WI38 (cell line): Measurements from ENCODE around the gene CHGA.

Source experiments
- H3K4me3 ChIP-seq: 2 replicates; pipeline ENCODE4 v1.5.1; 2011; ENCODE audit warnings: low read depth, mild to moderate bottlenecking, control low read depth, low read length
- CTCF ChIP-seq: IDR thresholded peaks from 2 replicates; pipeline ENCODE4 v1.5.1; 2012; ENCODE audit warnings: low read depth, mild to moderate bottlenecking, control low read depth, low read length

CHGA gene, protein sequence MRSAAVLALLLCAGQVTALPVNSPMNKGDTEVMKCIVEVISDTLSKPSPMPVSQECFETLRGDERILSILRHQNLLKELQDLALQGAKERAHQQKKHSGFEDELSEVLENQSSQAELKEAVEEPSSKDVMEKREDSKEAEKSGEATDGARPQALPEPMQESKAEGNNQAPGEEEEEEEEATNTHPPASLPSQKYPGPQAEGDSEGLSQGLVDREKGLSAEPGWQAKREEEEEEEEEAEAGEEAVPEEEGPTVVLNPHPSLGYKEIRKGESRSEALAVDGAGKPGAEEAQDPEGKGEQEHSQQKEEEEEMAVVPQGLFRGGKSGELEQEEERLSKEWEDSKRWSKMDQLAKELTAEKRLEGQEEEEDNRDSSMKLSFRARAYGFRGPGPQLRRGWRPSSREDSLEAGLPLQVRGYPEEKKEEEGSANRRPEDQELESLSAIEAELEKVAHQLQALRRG

GRCh38 chr14:92922883-92923743, at the start of gene CHGA:
Gene CHGA, plus strand, starts transcription at chr14:92923150. Its CDS starts 210 bp downstream, at chr14:92923360.
- TF ChIP-seq CTCF: no peak
- H3K4me3 ChIP-seq: no peak within 1 kb of the TSS

DNA sequence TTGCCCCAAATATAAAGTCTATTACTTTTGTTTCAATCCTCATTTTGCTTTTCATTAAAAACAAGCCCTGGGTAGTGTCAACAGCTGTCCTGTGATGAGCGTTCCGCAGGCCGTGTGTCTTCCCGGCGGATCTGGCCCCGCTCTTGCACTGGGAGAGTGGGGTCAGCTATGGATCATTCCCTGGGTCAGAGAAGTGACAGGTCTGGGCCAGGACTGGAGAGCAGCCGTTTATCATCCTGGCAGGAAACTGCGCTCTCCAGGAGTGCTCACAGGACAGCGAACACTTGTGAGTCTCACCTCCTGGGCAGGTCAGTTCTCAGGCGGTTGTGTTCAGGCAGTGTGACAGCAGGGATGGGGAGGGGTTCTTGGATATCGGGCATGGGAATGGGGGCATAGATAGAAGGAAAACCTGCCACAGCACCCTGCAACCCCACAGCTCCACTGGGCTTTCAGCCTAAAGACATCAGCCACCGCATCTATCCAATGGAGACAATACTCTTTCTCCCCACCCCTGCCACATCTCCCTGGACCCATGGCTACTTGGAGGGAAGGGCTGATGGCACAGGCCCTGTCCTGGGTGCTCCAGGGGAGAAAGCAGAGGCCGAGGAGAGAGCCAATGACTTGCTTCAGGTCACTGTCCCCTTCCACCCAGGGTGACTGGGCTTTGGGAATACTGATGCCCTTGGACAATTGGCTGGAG, 47.8 kb upstream of the CHGA start:
- no peak overlapping the region for H3K4me3 ChIP-seq
- TF ChIP-seq CTCF: no peak

DNA sequence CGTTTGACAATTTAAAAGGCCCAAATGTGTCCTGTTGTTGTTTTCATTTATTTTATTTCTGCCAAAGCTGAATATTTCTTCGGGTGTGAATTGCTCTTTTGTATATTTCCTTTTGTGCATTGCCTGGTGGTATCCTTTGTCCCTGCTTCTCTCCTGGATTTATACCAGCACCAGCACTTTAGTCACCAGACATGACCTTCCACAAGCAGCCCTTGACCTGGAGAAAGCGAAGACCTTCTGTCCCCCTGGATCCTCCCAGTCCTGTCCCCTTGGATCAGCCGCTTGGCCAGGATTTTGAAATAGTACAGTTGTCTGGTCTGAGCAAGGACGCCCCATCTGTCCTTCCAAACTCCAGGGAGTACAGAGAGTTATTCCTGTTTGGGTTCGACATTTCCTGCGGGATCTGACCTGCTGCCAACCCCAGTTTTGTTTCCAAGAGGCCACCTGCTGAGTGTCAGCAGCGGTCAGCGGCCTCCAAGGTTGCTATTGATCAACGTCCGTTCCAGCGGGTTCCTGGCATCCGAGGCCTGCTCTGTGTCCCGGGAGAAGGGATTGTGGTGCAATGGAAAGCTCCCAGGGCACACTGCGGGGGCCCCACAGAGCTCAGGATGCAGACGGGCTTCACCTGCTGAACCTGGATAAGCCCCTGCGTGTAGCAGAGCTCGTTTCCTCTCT, 45.1 kb upstream of the CHGA start:
- TF ChIP-seq CTCF: no peak
- H3K4me3 ChIP-seq: no peak overlapping the region

GRCh38 chr14:92880351-92880750, 42.6 kb upstream of the CHGA start:
- TF ChIP-seq CTCF: no peak
- H3K4me3 ChIP-seq: no peak overlapping the region

- no peak for TF ChIP-seq CTCF
- no peak overlapping the region for H3K4me3 ChIP-seq
Measured at GRCh38 chr14:92880851-92881250, 42.1 kb upstream of the CHGA start.

GRCh38 chr14:92883066-92883465, 39.9 kb upstream of the CHGA start:
- no peak overlapping the region for H3K4me3 ChIP-seq
- TF ChIP-seq CTCF: no peak
